A673 (cell line): ENCODE results near the gene ACTL7A. TPM values are rescaled to one million over a fixed set of nuclear protein-coding genes. Genes with fewer than 3 reads are reported as not detected.
"Not testable (repeated sequence)": the region's sequence is repeated elsewhere in the genome, so short reads cannot be mapped to it uniquely, and the experiment has no call there.

ENCODE experiments used
- BruUV-seq: library from RNA; stranded (reverse); fragments of 400-500 nt; replicated peaks from 2 replicates; lab custom pipeline; 2021; lab: Mats Ljungman, UMichigan
- CTCF ChIA-PET: fragments of 300-600 bp; sonication (Branson Sonifier 250); formaldehyde crosslinking; loops from one replicate; lab custom pipeline; 2022; ENCODE audit warnings: antibody characterized with exemption; lab: Charles Lee
- POLR2A ChIA-PET: fragments of 300-600 bp; sonication (Branson Sonifier 250); formaldehyde crosslinking; loops from one replicate; lab custom pipeline; 2022; ENCODE audit warnings: antibody characterized with exemption; ENCODE audit not compliant: low non-redundant PET; lab: Charles Lee
- DNase-seq: peaks from one replicate; pipeline ENCODE4 v3.0.0-alpha.2; 2015; ENCODE audit warnings: low spot score
- H3K27ac ChIP-seq: fragments of 200-600 bp; sonication (generic); 2 replicates; pipeline ENCODE4 v1.5.1; 2016; ENCODE audit warnings: mixed run types, low read depth, mild to moderate bottlenecking, mixed read lengths, antibody characterized with exemption, low read length; ENCODE audit not compliant: poor library complexity, severe bottlenecking
- H3K27me3 ChIP-seq: fragments of 200-600 bp; sonication (generic); replicated peaks from 2 replicates; pipeline ENCODE4 v1.6.1; 2017; ENCODE audit warnings: mixed run types, low read depth, mild to moderate bottlenecking, mixed read lengths, antibody characterized with exemption, low read length; ENCODE audit not compliant: insufficient read depth, poor library complexity
- H3K36me3 ChIP-seq: fragments of 200-600 bp; sonication (generic); 2 replicates; pipeline ENCODE4 v1.6.1; 2016; ENCODE audit warnings: mixed run types, mild to moderate bottlenecking, mixed read lengths, antibody characterized with exemption, low read length; ENCODE audit not compliant: insufficient read depth, poor library complexity, severe bottlenecking
- H3K4me1 ChIP-seq: fragments of 200-600 bp; sonication (generic); 2 replicates; pipeline ENCODE4 v1.6.1; 2017; ENCODE audit warnings: mixed run types, mild to moderate bottlenecking, mixed read lengths, antibody characterized with exemption, low read length; ENCODE audit not compliant: insufficient read depth, poor library complexity, severe bottlenecking
- H3K4me3 ChIP-seq: fragments of 200-600 bp; sonication (generic); 2 replicates; pipeline ENCODE4 v1.5.1; 2016; ENCODE audit warnings: low read depth, mixed run types, mild to moderate bottlenecking, mixed read lengths, low read length; ENCODE audit not compliant: poor library complexity, severe bottlenecking
- H3K9me3 ChIP-seq: fragments of 200-600 bp; sonication (generic); 2 replicates; pipeline ENCODE4 v1.6.1; 2016; ENCODE audit warnings: mixed run types, low read depth, mild to moderate bottlenecking, mixed read lengths, antibody characterized with exemption, low read length; ENCODE audit not compliant: poor library complexity, severe bottlenecking
- CTCF ChIP-seq: fragments of 300-800, 200-600 bp; sonication (generic); conservative IDR thresholded peaks from 2 replicates; pipeline ENCODE4 v1.5.1; 2017; ENCODE audit warnings: low read depth, mild to moderate bottlenecking, antibody characterized with exemption, low read length, moderate library complexity, mixed read lengths
- EZH2 ChIP-seq: fragments of 200-600 bp; sonication (generic); IDR thresholded peaks from 2 replicates; pipeline ENCODE4 v1.6.1; 2017; ENCODE audit warnings: borderline replicate concordance, low read depth, mild to moderate bottlenecking, mixed read lengths, antibody characterized with exemption, low read length; ENCODE audit not compliant: poor library complexity, severe bottlenecking
- intact Hi-C: fragments of 100-400 bp; cut with micrococcal nuclease; formaldehyde crosslinking; loops from one replicate; pipeline ENCODE4 v1.10.0; 2022; ENCODE audit not compliant: unreplicated experiment
- total RNA-seq: library from RNA; stranded (reverse); gene quantifications from 2 replicates; pipeline ENCODE4 v1.2.3, GENCODE V29; 2021

The ACTL7A gene
- total RNA-seq, 1 experiment from 2014 or later: not detected

- Histone ChIP-seq H3K27ac (no peak overlapping the region), H3K9me3 (no peaks in the 10 kb centered on the region), H3K4me3 (no peak overlapping the region), H3K4me1 (peaks cover 5% of the 10 kb centered on the region), H3K36me3 (peaks cover 32% of the 10 kb centered on the region), H3K27me3 (no peaks in the 10 kb centered on the region)
- no TSS peak for BruUV-seq
- TF ChIP-seq CTCF: no peak
- no peak for TF ChIP-seq EZH2
- POLR2A ChIA-PET: interaction anchor here (0.6 kb wide), 1 partner anchor 109 kb away, joined by 4 read pairs; no protein-coding TSS in a partner anchor
- no peak for DNase-seq
- CTCF ChIA-PET: no interaction called here
- intact Hi-C loops: no loop called here
These were observed 22.6 kb downstream of the ACTL7A start for GRCh38 chr9:108884701-108885100.

GRCh38 chr9:108885643-108886348 lies 23.7 kb downstream of the ACTL7A start:
- peak; percentile 65 for DNase-seq
- POLR2A ChIA-PET: interaction anchor here (0.7 kb wide), 1 partner anchor 12 kb away, joined by 4 read pairs; no protein-coding TSS in a partner anchor
- H3K27ac ChIP-seq: no peak overlapping the region
- TF ChIP-seq EZH2 (no peak), CTCF (no peak)
- H3K4me3 ChIP-seq: no peak overlapping the region
- CTCF ChIA-PET: no interaction called here
- H3K9me3 ChIP-seq: no peaks in the 10 kb centered on the region
- H3K36me3 ChIP-seq: peaks cover 29% of the 10 kb centered on the region
- intact Hi-C loops: no loop called here
- H3K27me3 ChIP-seq: no peaks in the 10 kb centered on the region
- BruUV-seq: no TSS peak
- peaks cover 5% of the 10 kb centered on the region for H3K4me1 ChIP-seq

- H3K4me3 ChIP-seq, H3K27me3 ChIP-seq, intact Hi-C loops, CTCF ChIA-PET, BruUV-seq, H3K9me3 ChIP-seq, H3K27ac ChIP-seq, DNase-seq, POLR2A ChIA-PET, H3K4me1 ChIP-seq: not testable (repeated sequence)
- peaks cover 33% of the 10 kb centered on the region for H3K36me3 ChIP-seq
These were observed 24.7 kb downstream of the ACTL7A start for GRCh38 chr9:108886594-108887271.
